T-helper 17 cell (primary cell): ENCODE measurements around the gene ZNRF4. TPM values are rescaled to one million over a fixed set of nuclear protein-coding genes. Genes with fewer than 3 reads are reported as not detected.

Experiments
- total RNA-seq, 4 donors: library from RNA in 2 of 4; stranded (reverse) in 2 of 4; gene quantifications; one replicate each; pipeline ENCODE4 v1.2.3 and lab custom pipeline; 2022 to 2026

Gene ZNRF4
- total RNA-seq, 2 donors from 2014 or later, result not detected

Other genes starting within 250 kb of the ZNRF4 start
- 1 to 10 TPM; 1.2 to 2.9 TPM for gene PTPRS, start 114.6 kb upstream of the ZNRF4 start, total RNA-seq
- 1 to 10 TPM; 2.0 to 2.8 TPM for gene TINCR, start 112.5 kb downstream of the ZNRF4 start, total RNA-seq
- 100 to 1,000 TPM; 241 to 255 TPM for gene SAFB2, start 167.4 kb downstream of the ZNRF4 start, total RNA-seq
- gene SAFB, start 167.7 kb downstream of the ZNRF4 start, total RNA-seq, result 100 to 1,000 TPM; 173 to 183 TPM
- gene MICOS13, start 225.1 kb downstream of the ZNRF4 start, total RNA-seq, result 10 to 100 TPM; 26.9 to 27.9 TPM
- gene HSD11B1L, start 225.6 kb downstream of the ZNRF4 start, total RNA-seq, result 1 to 10 TPM; 1.4 to 3.1 TPM
- 1,000 to 10,000 TPM in 1 of 2 donors, 100 to 1,000 TPM in 1; 811 to 1,376 TPM for gene RPL36, start 234.9 kb downstream of the ZNRF4 start, total RNA-seq